GM23338 (cell line): ENCODE measurements around the gene WWC1. TPM values are rescaled to one million over a fixed set of nuclear protein-coding genes. Genes with fewer than 3 reads are reported as not detected.

ENCODE experiments used
- ATAC-seq: fragments of 200-7000 bp; cut with Tn5 transposase; 3 replicates; pipeline ENCODE4 v1.9.1; 2020
- DNase-seq: peaks from one replicate; pipeline ENCODE4 v3.0.0-alpha.2; 2015; ENCODE audit warnings: low spot score
- H2AFZ ChIP-seq: fragments of 200-600 bp; sonication (generic); 2 replicates; pipeline ENCODE4 v1.8.0; 2016; ENCODE audit warnings: antibody characterized with exemption, mild to moderate bottlenecking, moderate library complexity
- H3F3A ChIP-seq: fragments of 200-600 bp; sonication (generic); replicated peaks from 2 replicates; pipeline ENCODE4 v1.8.0; 2017; ENCODE audit warnings: antibody characterized with exemption, mixed run types, low read depth
- H3K27ac ChIP-seq: fragments of 200-600 bp; sonication (generic); 2 replicates; pipeline ENCODE4 v1.6.1; 2016; ENCODE audit warnings: low read depth
- H3K27me3 ChIP-seq: fragments of 200-600 bp; sonication (generic); 2 replicates; pipeline ENCODE4 v1.8.0; 2016; ENCODE audit warnings: mild to moderate bottlenecking, mixed run types, moderate library complexity; ENCODE audit not compliant: insufficient read depth
- H3K36me3 ChIP-seq: fragments of 200-600 bp; sonication (generic); 2 replicates; pipeline ENCODE4 v1.8.0; 2016; ENCODE audit warnings: mild to moderate bottlenecking; ENCODE audit not compliant: insufficient read depth
- H3K4me1 ChIP-seq: fragments of 200-600 bp; sonication (generic); 2 replicates; pipeline ENCODE4 v1.8.0; 2016; ENCODE audit warnings: mild to moderate bottlenecking, moderate library complexity; ENCODE audit not compliant: insufficient read depth
- H3K4me2 ChIP-seq: fragments of 200-600 bp; sonication (generic); 2 replicates; pipeline ENCODE4 v1.7.1; 2017; ENCODE audit warnings: mixed run types
- H3K4me3 ChIP-seq: fragments of 200-600 bp; sonication (generic); 2 replicates; pipeline ENCODE4 v1.6.1; 2016; ENCODE audit warnings: mixed run types
- H3K79me2 ChIP-seq: fragments of 200-600 bp; sonication (generic); replicated peaks from 2 replicates; pipeline ENCODE4 v1.8.0; 2017; ENCODE audit warnings: mild to moderate bottlenecking; ENCODE audit not compliant: insufficient read depth
- H3K9me2 ChIP-seq: fragments of 200-600 bp; sonication (generic); 2 replicates; pipeline ENCODE4 v1.8.0; 2017; ENCODE audit not compliant: insufficient read depth
- H4K20me1 ChIP-seq: fragments of 200-600 bp; sonication (generic); replicated peaks from 2 replicates; pipeline ENCODE4 v1.8.0; 2017; ENCODE audit warnings: mild to moderate bottlenecking; ENCODE audit not compliant: insufficient read depth
- H3K27ac Mint-ChIP-seq: 2 replicates; pipeline ENCODE4 v1.8.0; 2020; ENCODE audit warnings: inconsistent platforms, mild to moderate bottlenecking, moderate library complexity, mixed read lengths
- H3K27me3 Mint-ChIP-seq: 3 replicates; pipeline ENCODE4 v1.8.0; 2022; ENCODE audit warnings: low read depth, mild to moderate bottlenecking, moderate library complexity, mixed read lengths, inconsistent platforms; ENCODE audit not compliant: insufficient read depth, poor library complexity
- H3K36me3 Mint-ChIP-seq: 3 replicates; pipeline ENCODE4 v1.8.0; 2021; ENCODE audit warnings: low read depth, mild to moderate bottlenecking, inconsistent platforms, moderate library complexity, mixed read lengths
- H3K4me1 Mint-ChIP-seq: 3 replicates; pipeline ENCODE4 v1.8.0; 2020; ENCODE audit warnings: mild to moderate bottlenecking, inconsistent platforms, mixed read lengths
- H3K4me3 Mint-ChIP-seq: 3 replicates; pipeline ENCODE4 v1.8.0; 2021; ENCODE audit warnings: moderate library complexity, mild to moderate bottlenecking, inconsistent platforms, mixed read lengths
- H3K9me3 Mint-ChIP-seq: 3 replicates; pipeline ENCODE4 v1.8.0; 2020; ENCODE audit warnings: moderate library complexity, mild to moderate bottlenecking, inconsistent platforms, mixed read lengths
- ETS1 ChIP-seq: IDR thresholded peaks from 2 replicates; pipeline ENCODE4 v1.6.1; 2016; ENCODE audit warnings: antibody characterized with exemption
- EZH2 ChIP-seq: fragments of 200-600 bp; sonication (generic); IDR thresholded peaks from one replicate; pipeline ENCODE4 v1.8.0; 2017; ENCODE audit warnings: antibody characterized with exemption, mild to moderate bottlenecking, low read depth; ENCODE audit not compliant: unreplicated experiment
- NANOG ChIP-seq: IDR thresholded peaks from 2 replicates; pipeline ENCODE4 v1.6.1; 2016; ENCODE audit warnings: antibody characterized with exemption, borderline replicate concordance
- POLR2AphosphoS5 ChIP-seq: IDR thresholded peaks from 2 replicates; pipeline ENCODE4 v1.6.1; 2016; ENCODE audit warnings: antibody characterized with exemption, low read depth
- REST ChIP-seq: IDR thresholded peaks from one replicate; pipeline ENCODE4 v1.6.1; 2018; ENCODE audit warnings: antibody characterized with exemption; ENCODE audit not compliant: unreplicated experiment
- ZNF114 ChIP-seq: fragments of 250-450 bp; sonication (Bioruptor Pico); IDR thresholded peaks from 2 replicates; pipeline ENCODE4 v1.5.0; 2020; ENCODE audit warnings: mild to moderate bottlenecking, moderate library complexity
- ZNF331 ChIP-seq: fragments of 250-450 bp; sonication (Bioruptor Pico); IDR thresholded peaks from 2 replicates; pipeline ENCODE4 v1.5.0; 2020; ENCODE audit warnings: low read depth, mild to moderate bottlenecking, moderate library complexity
- ZNF462 ChIP-seq: fragments of 250-450 bp; sonication (Bioruptor Pico); IDR thresholded peaks from 2 replicates; pipeline ENCODE4 v1.5.0; 2020; ENCODE audit warnings: mild to moderate bottlenecking, moderate library complexity
- polyA plus RNA-seq: library from polyadenylated mRNA; unstranded; fragments of >200 nt; fragmentation: Nextera tagmentation; extraction: Ambion mirVana; gene quantifications from 2 replicates; pipeline ENCODE4 v1.2.1, GENCODE V29; 2016
- total RNA-seq: library from RNA; depleted of rRNA; stranded (reverse); fragments of >200 nt; shearing (Covaris generic); gene quantifications from 2 replicates; pipeline ENCODE4 v1.2.3, GENCODE V29; 2014

WWC1 gene
- total and polyA plus RNA-seq, 2 experiments from 2014 or later, result 25.4 to 27.8 TPM

- TF ChIP-seq ZNF462 (CRISPR knock-in tag), result no peak
Observed at GRCh38 chr5:168317521-168318147, 26.2 kb downstream of the WWC1 start (continued).

GRCh38 chr5:168318240-168318639 lies 26.8 kb downstream of the WWC1 start:
- no peaks in the 10 kb centered on the region for H3K9me2 ChIP-seq
- Mint-ChIP-seq H3K4me1 (peaks cover 44% of the 10 kb centered on the region), H3K9me3 (no peaks in the 10 kb centered on the region), H3K27ac (no peak overlapping the region), H3K27me3 (peaks cover 3% of the 10 kb centered on the region), H3K36me3 (no peaks in the 10 kb centered on the region), H3K4me3 (no peak overlapping the region)
- H3K4me2 ChIP-seq, result no peak overlapping the region
- H4K20me1 ChIP-seq, result peaks cover 21% of the 10 kb centered on the region
- H3K79me2 ChIP-seq, result peaks cover 85% of the 10 kb centered on the region
- H3K4me1 ChIP-seq, result peaks cover 24% of the 10 kb centered on the region
- ATAC-seq (no peak), DNase-seq (no peak)
- H3K4me3 ChIP-seq, result no peak overlapping the region
- H3K27ac ChIP-seq, result no peak overlapping the region
- no peaks in the 10 kb centered on the region for H3K27me3 ChIP-seq
- H3F3A ChIP-seq, result no peaks in the 10 kb centered on the region
- H3K36me3 ChIP-seq, result no peaks in the 10 kb centered on the region
- H2AFZ ChIP-seq, result no peak overlapping the region
- no peak for TF ChIP-seq ETS1
- no peak for TF ChIP-seq EZH2
- TF ChIP-seq ZNF114 (CRISPR knock-in tag), result no peak
- no peak for TF ChIP-seq REST
- TF ChIP-seq ZNF331 (CRISPR knock-in tag), result no peak
- no peak for TF ChIP-seq POLR2AphosphoS5
- no peak for TF ChIP-seq NANOG
